Keratinocyte (primary cell): ENCODE results near the gene ZFYVE28.

ENCODE experiments used
- CTCF ChIP-seq, 3 experiments: IDR thresholded peaks in 1 of 3; conservative IDR thresholded peaks in 1 of 3; optimal IDR thresholded peaks in 1 of 3; 2 replicates in 2 of 3; 3 replicates in 1 of 3; pipeline versions ENCODE3 to v1.5.1; 2011; ENCODE audit warnings: low read length in 3 of 3, mild to moderate bottlenecking in 3 of 3, moderate library complexity in 2 of 3, control low read depth in 1 of 3, inconsistent platforms in 1 of 3; ENCODE audit not compliant: insufficient read depth in 2 of 3; ENCODE audit errors: extremely low read depth in 1 of 3
- EZH2 ChIP-seq: IDR thresholded peaks from one replicate; pipeline ENCODE4 v1.6.1; 2012; ENCODE audit warnings: inconsistent platforms, mild to moderate bottlenecking, low read length, moderate library complexity

- no peak for TF ChIP-seq CTCF (optimal IDR thresholded peaks at IDR 0.05 in 1 of 3, IDR thresholded peaks at IDR 0.05 in 1 of 3, conservative IDR thresholded peaks at IDR 0.05 in 1 of 3; ENCODE audit: extremely low read depth in 1 of 3, insufficient read depth in 2 of 3, low read length in 3 of 3)
- no peak for TF ChIP-seq EZH2
These were observed 127.3 kb downstream of the ZFYVE28 start for GRCh38 chr4:2290974-2291704.
